GM21423 (cell line): ENCODE data around the gene PCCA.
A peak's percentile ranks its signal among the peaks of the same experiment; 100 is the strongest.

ENCODE experiments used
- ATAC-seq: cut with Tn5 transposase; IDR thresholded peaks from one replicate; pipeline ENCODE4 v1.9.1; 2021; ENCODE audit warnings: mild to moderate bottlenecking, moderate library complexity; ENCODE audit not compliant: unreplicated experiment

PCCA gene

GRCh38 chr13:100493418-100493817, 404.5 kb downstream of the PCCA start:
- ATAC-seq: no peak

DNA sequence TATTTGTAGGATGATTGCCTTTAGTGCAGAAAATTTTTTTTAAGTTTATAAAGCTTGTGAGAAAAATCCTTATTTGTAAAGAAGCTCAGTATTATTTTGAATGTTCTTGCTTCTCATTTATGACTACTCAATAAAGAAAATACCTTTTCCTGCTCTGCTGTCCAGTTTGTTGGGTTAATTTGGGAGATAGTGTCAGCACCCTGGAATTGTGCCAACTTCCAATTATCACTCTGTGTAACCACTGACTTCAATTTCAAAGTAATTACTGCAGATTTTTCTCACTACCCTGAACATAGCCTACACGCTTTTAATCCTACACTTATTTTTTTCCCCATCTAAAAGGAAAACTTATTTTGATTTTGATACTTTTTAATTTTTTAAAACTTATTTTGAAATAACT, 406.6 kb downstream of the PCCA start:
- ATAC-seq: no peak

GRCh38 chr13:100497389-100497788, 408.5 kb downstream of the PCCA start:
- ATAC-seq: no peak

DNA sequence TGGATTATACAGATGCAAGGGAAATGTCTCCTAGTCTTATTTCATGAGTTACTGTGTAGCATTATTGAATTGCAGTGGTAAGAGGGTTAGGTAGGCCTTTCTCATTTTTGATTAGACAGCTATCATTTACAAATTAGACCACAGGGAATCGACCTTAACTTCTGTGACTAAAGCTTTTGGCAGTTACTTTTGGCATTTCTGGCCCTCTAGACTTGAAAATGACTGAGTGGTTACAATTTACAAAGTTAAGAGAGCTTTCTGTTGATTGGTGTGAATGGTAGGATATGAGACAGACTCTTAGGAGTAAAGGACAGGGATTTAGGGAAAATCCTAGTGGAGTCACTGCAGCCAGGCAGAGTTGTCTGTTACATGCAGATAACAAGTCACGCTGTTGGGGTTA, 413.6 kb downstream of the PCCA start:
- no peak for ATAC-seq

- no peak for ATAC-seq
Measured at GRCh38 chr13:100503622-100504021, 414.7 kb downstream of the PCCA start.

DNA sequence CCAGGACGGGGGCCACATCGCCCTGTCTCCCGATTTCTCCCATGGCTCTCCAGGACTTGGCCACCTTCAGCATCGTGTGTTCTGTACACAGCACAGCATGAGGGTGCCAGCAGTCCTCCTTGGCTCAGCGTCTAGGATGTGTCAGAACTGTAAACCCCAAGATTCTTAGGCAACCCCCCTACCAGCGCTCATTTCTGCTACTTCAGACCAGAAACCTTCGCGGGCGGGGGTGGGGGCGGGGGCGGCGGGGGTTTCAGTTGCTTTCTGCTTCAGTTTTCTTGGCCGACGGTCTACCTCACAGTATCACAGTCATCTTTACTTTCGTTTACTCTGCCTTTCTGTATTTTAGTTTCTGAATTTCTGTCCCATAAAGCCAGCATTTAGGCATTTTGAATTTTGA, 417.3 kb downstream of the PCCA start:
- ATAC-seq: no peak

DNA sequence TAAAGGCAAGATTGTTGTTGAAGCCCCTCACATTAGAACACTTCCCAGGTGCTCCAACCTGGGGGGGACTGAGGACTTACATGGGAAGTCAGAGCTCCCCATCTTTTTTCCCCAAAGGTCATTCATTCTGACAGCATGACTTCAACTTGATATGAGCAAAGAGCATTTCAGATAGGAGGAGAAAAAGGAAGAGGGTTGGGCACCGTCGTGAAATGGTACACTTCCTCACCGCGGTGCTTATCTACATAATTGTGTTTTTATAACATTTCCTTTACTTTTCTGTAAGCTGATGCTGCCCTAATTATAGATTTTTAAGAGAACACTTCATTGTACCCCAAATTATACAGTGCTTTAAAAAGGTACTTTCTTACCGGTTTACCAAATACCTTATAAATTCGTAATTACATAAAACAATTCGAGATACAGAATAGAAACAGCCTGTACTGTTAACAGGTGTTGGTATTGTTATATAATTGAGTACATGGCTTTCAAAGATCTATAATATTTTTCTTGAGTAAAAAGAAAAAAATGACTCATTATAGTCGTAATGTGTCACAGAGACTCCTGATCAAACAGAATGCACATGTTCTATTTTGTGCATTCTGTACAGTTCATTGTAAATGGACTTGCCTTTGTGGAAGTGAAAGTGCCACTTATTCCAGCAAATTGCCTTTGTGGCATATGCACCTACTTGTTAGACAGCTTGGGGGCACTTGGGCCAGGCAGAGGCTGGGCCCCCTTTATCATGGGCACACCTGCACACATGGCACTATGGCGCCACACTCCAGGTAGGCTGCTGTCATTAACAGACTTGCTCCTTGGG, 417.9 kb downstream of the PCCA start:
- no peak for ATAC-seq

GRCh38 chr13:100508455-100508854, 419.6 kb downstream of the PCCA start:
- ATAC-seq: no peak

- ATAC-seq: no peak
Measured at GRCh38 chr13:100508996-100509395, 420.1 kb downstream of the PCCA start.

DNA sequence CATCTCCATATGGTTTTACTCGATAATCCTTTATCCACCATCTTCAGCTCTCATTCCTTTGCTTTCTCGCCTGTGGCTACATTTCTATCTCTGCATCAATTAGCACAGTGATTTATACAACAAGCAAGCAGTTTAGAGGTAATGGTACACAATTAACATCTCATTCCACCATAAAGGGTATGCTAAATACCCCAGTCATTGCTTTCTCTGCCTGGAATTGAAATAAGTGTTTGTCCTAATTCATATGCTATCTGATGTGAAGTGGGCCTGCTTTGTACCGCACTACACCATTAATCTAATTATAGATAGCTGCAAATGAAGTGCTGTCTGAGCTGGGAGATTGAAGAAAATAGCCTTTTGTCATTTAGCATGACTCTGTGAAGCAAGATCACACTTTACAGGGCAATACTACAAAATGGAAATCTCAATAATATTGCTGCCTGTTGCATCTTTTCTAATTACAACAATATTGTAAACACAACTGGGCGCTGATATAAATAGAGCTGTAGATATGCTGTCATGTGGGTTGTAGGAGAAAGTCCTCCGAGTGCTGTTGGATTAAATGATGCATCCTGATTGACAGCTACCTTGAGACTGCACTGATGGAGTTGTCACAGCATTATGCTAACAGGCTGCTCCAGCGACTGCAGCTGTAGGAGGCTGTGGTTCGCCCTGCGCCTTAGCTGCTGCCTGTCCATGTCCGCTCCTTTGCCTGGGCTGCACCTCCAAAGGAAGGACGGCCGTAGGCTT, 421.5 kb downstream of the PCCA start:
- ATAC-seq: no peak

- no peak for ATAC-seq
Measured at GRCh38 chr13:100511466-100511865, 422.6 kb downstream of the PCCA start.

DNA sequence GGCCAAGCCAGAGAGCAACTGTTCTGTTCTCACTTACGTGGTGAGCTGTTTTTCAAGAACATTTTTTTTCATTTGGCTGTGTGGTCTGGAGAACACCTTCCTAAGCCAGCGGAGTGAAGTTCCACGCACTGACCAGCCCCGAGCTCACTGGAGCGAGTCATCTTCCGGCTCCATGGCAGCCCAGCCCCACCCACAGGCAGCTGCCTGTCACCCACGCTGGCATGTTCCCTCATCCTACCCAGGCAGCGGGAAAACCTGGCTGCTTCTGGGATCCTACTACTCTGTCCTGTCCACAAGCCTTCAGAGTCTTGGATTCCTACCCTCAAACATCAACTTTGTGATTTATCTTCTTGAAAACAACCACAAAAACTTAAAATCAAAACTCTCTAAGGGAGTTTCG, 423.5 kb downstream of the PCCA start:
- ATAC-seq: no peak

GRCh38 chr13:100513171-100513570, 424.3 kb downstream of the PCCA start:
- ATAC-seq: no peak

GRCh38 chr13:100513987-100514670, 425.2 kb downstream of the PCCA start:
- no peak for ATAC-seq

GRCh38 chr13:100514788-100515409, 426.0 kb downstream of the PCCA start:
- peak; percentile 91 for ATAC-seq

- ATAC-seq: no peak
Measured at GRCh38 chr13:100515410-100515800, 426.5 kb downstream of the PCCA start.

DNA sequence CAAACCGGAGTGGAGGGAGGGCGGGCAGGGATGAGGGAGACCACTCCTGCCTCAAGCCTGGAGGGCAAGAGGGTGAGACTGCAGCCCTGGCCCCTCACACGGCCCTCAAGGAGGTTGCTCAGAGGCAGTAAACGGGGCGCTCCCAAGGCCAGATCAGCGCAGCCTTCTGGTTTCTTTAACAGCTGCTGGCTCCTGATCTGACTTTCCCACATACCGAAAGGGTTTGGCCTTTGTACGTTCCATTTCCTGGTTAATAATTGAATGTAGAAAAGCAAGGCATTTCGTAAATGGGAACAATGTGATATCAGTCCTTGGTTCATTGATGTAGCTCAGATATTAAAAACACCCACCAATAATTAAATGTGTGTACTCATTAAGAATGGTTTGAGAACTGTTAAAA, 428.2 kb downstream of the PCCA start:
- ATAC-seq: no peak

DNA sequence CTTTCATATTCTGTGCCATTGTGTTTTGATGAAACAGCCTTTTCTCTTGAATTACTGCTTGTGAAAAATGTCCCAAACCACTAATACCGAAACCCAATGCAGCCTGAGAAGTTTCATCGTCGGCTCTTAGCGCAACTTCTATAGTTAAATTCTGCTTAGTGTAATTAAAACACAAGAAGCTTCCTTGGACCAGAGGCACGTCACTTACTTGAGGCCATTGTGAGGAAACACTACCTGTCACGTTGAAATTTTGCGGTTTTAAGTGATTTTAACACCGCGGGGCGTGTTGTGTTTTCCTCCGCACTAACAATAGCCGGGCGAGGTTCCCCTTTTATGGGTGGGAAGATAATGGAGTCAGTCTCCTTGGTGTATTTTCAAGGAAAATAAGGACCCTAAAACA, 428.8 kb downstream of the PCCA start:
- ATAC-seq: no peak

GRCh38 chr13:100518394-100519062, 429.6 kb downstream of the PCCA start:
- no peak for ATAC-seq

GRCh38 chr13:100519626-100520025, 430.7 kb downstream of the PCCA start:
- no peak for ATAC-seq
